Measurements from ENCODE around the gene MDC1. TPM values are rescaled to one million over a fixed set of nuclear protein-coding genes. Genes with fewer than 3 reads are reported as not detected.
"Not testable (repeated sequence)": the region's sequence is repeated elsewhere in the genome, so short reads cannot be mapped to it uniquely, and the experiment has no call there.

Gene MDC1
- total RNA-seq, 1 donor from 2014 or later: 72.7 TPM

GRCh38 chr6:30725713-30726505, 8.8 kb upstream of the MDC1 start:
- intact Hi-C loops (cut with micrococcal nuclease): no loop called here

- intact Hi-C loops (cut with micrococcal nuclease): no loop called here
Observed at GRCh38 chr6:30724906-30725667, 8.0 kb upstream of the MDC1 start.

GRCh38 chr6:30723843-30724741, 7.0 kb upstream of the MDC1 start:
- intact Hi-C loops (cut with micrococcal nuclease): not testable (repeated sequence)

- intact Hi-C loops (cut with micrococcal nuclease): not testable (repeated sequence)
Observed at GRCh38 chr6:30723159-30723842, 6.2 kb upstream of the MDC1 start.

- intact Hi-C loops (cut with micrococcal nuclease): loop anchor here (1.0 kb wide), 1 partner anchor 43 kb away; no protein-coding TSS in a partner anchor
Observed at GRCh38 chr6:30722280-30723112, 5.4 kb upstream of the MDC1 start.

- intact Hi-C loops (cut with micrococcal nuclease): loop anchor here (1.0 kb wide), 1 partner anchor 43 kb away; no protein-coding TSS in a partner anchor
Observed at GRCh38 chr6:30722025-30722279, 4.9 kb upstream of the MDC1 start.

- intact Hi-C loops (cut with micrococcal nuclease): loop anchor here (1.0 to 2.0 kb wide), 4 partner anchors 16 to 165 kb away; partner anchors contain the start of genes GNL1 and PRR3
Observed at GRCh38 chr6:30721198-30722024, 4.3 kb upstream of the MDC1 start.

GRCh38 chr6:30720738-30721197, 3.7 kb upstream of the MDC1 start:
- intact Hi-C loops (cut with micrococcal nuclease): loop anchor here (1.0 to 2.0 kb wide), 4 partner anchors 17 to 164 kb away; partner anchors contain the start of genes C6orf136, GNL1 and PRR3

- intact Hi-C loops (cut with micrococcal nuclease): loop anchor here (1.0 to 5.0 kb wide), 3 partner anchors 73 to 658 kb away; partner anchors contain the start of genes C6orf136, GNL1, POLR1H and PRR3
Observed at GRCh38 chr6:30719791-30720737, 3.0 kb upstream of the MDC1 start, which contains the start of gene TUBB. Gene TUBB (plus strand): TSS chr6:30720352. CDS start chr6:30720507, 155 bp downstream.

- intact Hi-C loops (cut with micrococcal nuclease): loop anchor here (5.0 kb wide), 1 partner anchor 657 kb away; the partner anchor contains the start of gene POLR1H
Observed at GRCh38 chr6:30719356-30719755, 2.3 kb upstream of the MDC1 start.

- intact Hi-C loops (cut with micrococcal nuclease): loop anchor here (1.0 to 5.0 kb wide), 5 partner anchors 31 to 656 kb away; partner anchors contain the start of genes HLA-E, MRPS18B, POLR1H and PPP1R10
Observed at GRCh38 chr6:30717845-30718720, 1.0 kb upstream of the MDC1 start.

GRCh38 chr6:30716879-30717128, 277 bp downstream of the MDC1 start:
- intact Hi-C loops (cut with micrococcal nuclease): loop anchor here (1.0 to 5.0 kb wide), 5 partner anchors 30 to 655 kb away; partner anchors contain the start of genes HLA-E, MRPS18B, POLR1H and PPP1R10

- intact Hi-C loops (cut with micrococcal nuclease): no loop called here
Observed at GRCh38 chr6:30714263-30714662, 2.8 kb downstream of the MDC1 start.

GRCh38 chr6:30712441-30712945, 4.6 kb downstream of the MDC1 start:
- intact Hi-C loops (cut with micrococcal nuclease): no loop called here

GRCh38 chr6:30711758-30712380, 5.2 kb downstream of the MDC1 start:
- intact Hi-C loops (cut with micrococcal nuclease): no loop called here

All from T-helper 2 cell treated with Interferon-gamma antibody and Interleukin-4, amounts not matched to agents 100 ng/mL and 5 ng/mL, for 36 hours (primary cell).